Activated CD4-positive, CD25-positive, alpha-beta regulatory T cell treated with anti-CD3 and anti-CD28 coated beads, Interleukin-2, amount 50 U/mL, for 16 hours (primary cell): ENCODE results near the gene ARF4.
"Not testable (repeated sequence)": the region's sequence is repeated elsewhere in the genome, so short reads cannot be mapped to it uniquely, and the experiment has no call there.

Experiments
- DNase-seq: peaks from one replicate; pipeline ENCODE4 v3.0.0-alpha.2; 2020; ENCODE audit warnings: low read depth, low spot score

ARF4 gene

DNA sequence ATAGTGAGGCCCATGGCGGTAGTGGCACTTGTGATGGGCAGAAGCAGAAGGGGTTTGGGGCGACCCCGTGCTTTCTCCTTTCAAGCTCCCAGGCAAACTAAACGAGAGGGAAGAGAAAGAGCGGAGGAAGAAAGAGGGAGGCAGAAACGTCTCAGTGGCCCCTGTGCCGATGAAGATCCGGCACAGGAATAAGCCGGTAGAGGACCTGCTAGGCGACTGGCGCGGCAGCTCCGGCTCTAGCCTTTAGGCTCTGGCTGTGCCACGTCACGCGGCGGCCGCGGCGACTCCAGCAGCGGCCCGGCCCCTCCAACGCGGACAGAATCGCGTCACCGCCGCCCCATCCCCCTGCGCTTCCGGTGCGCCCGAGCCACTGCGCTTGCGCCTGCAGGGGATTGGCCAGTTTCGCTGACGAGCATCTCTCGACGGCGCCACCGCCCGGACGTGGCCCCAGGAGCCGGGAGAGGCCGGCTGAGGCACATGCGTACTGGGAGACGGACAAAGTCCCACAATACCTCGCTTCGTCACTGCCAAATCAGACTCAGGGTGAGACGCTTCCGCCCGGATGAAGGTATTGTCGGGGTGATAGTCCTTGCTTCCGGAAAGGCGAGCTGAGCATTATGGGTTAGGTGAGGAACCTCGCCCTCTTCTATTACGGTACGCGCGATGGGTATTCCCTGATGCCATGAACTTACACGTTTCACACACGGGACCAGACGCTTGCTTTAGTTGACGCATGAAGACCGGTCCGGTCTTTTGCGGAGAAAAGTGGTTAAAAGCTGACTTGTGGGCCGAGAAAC, at the start of gene ARF4:
Gene ARF4 (minus strand): TSS at position 218 of the 797 bp plus-strand sequence. CDS start 204 bp downstream, at position 14.
- peak; percentile 99 for DNase-seq

DNA sequence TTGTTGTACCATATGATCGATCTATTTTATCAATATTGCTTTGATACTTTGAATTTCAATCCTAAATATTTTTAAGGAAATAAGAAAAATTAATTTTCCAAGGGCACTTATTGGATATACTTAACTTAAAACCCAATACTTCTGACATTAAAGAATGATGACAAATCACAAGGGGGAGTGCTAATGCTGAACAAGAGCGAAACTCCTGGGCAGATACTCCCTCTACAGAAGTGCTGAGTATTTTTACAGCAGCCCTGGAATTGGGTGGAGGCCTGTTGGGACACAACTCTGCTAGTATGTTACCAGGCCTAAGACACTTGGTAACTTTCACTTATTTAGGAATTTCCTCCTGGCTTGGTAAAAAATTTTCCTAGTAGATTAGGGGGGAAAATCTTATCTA, 49.6 kb upstream of the ARF4 start:
- no peak for DNase-seq

DNA sequence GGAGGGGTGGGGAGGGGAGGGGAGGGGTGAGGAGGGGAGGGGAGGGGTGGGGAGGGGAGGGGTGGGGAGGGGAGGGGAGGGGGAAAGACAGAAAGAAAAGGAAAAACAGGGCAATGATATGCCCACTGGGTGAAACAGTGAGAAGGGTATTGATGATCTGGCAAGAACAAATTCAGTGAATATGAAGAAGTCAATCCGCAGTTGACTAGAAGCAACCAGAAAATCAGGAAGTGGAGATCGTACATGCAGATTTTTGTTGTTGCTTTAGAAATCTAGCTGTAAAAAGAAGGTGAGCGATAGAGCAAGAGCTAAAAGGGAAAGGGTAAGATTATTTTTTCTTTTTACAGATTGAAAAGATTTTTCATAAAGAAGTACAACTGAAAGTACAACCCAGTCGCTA, 47.6 kb upstream of the ARF4 start:
- DNase-seq: no peak

DNA sequence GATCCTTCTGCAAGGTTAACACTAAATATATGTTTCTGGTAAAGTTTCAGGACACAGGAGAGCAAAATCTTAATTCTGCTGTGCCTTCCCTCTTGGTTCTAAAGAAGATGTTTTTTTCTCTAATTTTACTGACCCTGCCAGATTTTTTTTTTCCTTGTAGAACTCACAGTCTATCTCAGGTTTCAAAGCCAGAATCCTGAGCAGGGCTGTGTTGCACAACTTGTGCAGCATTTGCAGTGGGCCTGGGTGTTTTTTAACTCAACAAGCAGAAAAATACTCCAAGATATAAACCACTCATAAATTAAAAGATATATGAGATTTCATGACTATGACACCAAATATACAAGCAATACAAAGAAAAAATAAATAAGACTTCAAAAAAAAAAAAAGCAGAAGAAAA, 40.2 kb upstream of the ARF4 start:
- DNase-seq: no peak

GRCh38 chr3:57634259-57634658, 37.1 kb upstream of the ARF4 start:
- DNase-seq: not testable (repeated sequence)

DNA sequence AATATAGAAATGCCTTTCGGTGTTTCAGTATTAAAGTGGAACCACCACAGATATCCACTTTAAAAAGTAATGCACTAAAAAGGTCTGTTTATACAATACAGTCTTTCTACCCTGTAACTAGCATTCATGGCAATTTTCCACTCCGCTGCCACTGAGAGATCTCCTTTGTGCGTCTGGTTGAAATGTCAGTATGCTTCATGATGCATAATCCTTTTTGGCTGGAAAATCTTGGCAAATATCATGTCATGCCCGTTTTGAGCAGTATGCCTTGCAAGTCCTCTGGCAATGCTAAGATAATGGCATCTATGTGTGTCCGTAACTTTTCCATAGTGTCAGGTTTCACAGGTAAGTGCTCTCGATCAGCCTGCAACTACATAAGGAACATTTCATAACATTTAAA, 30.8 kb upstream of the ARF4 start:
- no peak for DNase-seq

GRCh38 chr3:57624801-57625200, 27.7 kb upstream of the ARF4 start:
- DNase-seq: no peak

GRCh38 chr3:57622362-57622761, 25.2 kb upstream of the ARF4 start:
- no peak for DNase-seq

GRCh38 chr3:57617739-57618138, 20.6 kb upstream of the ARF4 start:
- no peak for DNase-seq

GRCh38 chr3:57616233-57616632, 19.1 kb upstream of the ARF4 start:
- DNase-seq: no peak

DNA sequence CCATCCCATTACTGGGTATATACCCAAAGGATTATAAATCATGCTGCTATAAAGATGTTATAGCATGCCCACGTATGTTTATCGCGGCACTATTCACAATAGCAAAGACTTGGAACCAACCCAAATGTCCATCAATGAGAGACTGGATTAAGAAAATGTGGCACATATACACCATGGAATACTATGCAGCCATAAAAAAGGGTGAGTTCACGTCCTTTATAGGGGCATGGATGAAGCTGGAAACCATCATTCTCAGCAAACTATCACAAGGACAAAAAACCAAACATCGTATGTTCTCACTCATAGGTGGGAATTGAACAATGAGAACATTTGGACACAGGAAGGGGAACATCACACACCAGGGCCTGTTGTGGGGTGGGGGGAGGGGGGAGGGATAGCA, 14.7 kb upstream of the ARF4 start:
- not testable (repeated sequence) for DNase-seq

DNA sequence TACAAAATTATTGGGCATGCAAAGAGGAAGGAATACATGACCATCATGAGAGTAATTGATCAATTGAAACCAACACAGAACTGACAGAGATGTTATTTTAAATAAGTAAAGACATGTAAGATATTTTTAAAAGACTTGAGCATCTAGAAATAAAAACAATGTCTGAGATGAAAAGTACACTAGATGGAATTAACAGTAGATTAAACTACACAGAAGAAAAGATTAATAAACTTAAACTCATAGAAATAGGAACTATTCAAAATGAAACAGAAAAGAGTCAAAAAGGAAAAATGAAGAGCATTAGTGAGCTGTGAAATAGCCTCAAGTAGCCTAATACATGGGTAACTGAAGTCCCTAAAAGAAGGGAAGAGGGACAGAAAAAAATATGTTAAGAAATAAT, 8.5 kb upstream of the ARF4 start:
- DNase-seq: no peak

DNA sequence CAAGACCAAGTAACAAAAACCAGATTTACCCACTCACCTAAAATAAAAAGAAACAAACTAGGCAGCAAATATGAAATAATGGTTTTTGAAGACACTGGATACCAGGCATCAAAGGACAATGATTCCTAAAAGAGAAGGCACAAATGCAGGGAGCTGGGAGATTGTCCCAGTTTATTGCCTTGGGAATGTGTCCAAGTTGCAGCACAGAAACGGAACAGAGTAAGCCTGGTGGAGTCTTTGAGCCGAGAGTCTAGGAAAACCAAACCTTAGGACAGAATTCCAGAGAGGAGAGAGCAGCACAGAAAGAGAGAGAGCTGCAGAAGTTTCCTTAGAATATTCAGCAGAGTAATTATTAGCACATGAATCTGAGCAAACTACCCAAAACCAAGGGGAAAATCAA, 7.8 kb upstream of the ARF4 start:
- DNase-seq: no peak

DNA sequence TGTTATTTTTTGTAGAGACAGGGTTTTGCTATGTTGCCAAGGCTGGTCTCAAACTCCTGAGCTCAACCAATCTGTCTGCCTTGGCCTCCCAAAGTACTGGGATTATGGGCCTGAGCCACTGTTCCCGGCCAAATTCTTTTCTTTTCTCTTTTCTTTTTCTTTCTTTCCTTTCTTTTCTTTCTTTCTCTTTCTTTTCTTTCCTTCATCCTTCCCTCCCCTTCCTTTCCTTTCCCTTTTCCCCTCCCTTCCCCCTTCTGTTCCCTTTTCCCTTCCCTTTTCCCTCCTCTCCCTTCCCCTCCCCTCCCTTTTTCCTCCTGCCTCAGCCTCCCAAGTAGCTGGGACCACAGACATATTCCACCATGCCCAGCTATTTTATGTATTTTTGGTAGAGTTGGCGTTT, 3.1 kb upstream of the ARF4 start:
- no peak for DNase-seq

DNA sequence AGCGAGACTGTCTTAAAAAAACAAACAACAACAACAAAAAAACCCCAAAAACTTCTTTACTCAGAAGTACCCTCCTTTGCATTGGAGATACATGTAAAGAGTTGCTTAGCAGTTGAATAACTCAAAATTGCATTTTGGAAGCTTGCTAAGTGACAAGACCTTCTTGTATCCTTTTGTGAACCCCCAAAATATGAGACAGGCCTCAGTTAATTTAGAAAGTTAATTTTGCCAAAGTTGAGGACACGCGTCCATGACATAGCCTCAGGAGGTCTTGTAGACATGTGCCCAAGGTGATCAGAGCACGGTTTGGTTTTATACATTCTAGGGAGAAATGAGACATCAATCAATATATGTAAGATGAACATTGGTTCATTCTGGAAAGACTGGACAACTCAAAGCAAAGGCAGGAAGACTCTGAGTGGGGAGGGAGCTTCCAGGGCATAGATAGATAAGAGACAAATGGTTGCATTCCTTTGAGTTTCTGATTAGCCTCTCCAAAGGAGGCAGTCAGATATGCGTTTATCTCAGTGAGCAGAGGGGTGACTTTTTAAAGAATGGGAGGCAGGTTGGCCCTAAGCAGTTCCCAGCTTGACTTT, 1.7 kb upstream of the ARF4 start:
- no peak for DNase-seq

- peak; percentile 31 for DNase-seq
Measured at GRCh38 chr3:57596495-57597126, 533 bp downstream of the ARF4 start.

DNA sequence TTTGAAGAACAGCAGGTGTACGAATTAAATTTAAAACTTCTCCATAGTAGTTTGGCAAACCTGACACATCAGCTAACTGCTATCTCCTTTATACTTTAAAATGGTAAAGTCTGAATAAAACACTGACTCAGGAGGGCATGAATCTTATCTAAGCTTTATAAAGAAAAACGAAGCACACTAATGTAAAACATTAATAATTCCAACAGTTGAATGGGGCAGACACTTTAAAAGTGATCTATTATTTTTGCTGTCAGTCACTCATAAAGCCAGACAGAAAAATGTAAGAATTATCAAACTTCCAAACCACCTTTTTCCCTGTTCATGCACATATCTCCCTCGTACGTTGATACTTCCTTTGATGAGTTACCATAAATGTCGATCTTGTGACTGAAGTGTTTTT, 2.6 kb downstream of the ARF4 start:
- DNase-seq: no peak

DNA sequence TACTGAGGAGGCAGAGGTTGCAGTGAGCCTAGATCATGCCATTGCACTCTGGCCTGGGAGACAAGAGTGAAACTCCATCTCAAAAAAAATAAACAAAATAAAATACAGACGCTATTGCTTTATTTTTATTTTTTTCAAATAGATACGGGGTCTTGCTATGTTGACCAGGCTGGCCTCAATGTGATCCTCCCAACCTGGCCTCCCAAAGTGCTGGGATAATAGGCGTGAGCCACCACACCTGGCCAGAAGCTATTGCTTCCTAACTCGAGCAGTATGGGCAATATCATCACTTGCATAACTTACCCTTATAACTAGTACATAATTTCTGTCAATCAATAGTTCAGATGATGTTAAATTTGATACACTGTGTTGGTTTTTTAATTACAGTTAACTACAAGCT, 3.0 kb downstream of the ARF4 start:
- DNase-seq: no peak

- no peak for DNase-seq
Measured at GRCh38 chr3:57592306-57592705, 4.8 kb downstream of the ARF4 start.

DNA sequence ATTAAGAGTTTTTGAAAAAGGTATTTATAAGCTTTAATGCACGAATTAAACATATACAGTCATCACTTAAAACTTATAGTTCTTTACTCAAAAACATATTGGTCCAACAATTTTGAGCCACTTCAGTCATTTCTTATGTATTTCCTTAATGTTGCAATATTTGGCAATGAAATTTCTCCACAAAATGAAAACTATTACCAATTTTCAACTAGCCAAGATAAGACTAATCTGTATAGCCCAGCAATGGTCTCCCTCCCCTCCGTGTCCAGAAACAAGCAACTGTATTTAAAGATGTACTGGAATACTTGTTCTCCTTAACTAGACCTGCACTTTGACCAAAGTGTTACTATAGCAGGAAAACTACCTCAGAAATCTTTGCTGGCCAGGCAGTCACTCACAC, 9.2 kb downstream of the ARF4 start:
- DNase-seq: no peak

GRCh38 chr3:57586778-57587177, 10.4 kb downstream of the ARF4 start:
- no peak for DNase-seq

GRCh38 chr3:57583544-57583943, 13.6 kb downstream of the ARF4 start:
- no peak for DNase-seq
